Small intestine (tissue), 7 donors: Measurements from ENCODE around the gene MYO15A. TPM values are rescaled to one million over a fixed set of nuclear protein-coding genes. Genes with fewer than 3 reads are reported as not detected.

ENCODE experiments used
- DNase-seq, 2 donors: peaks; one replicate each; pipeline versions ENCODE4 v3.0.0 to v3.0.0-alpha.2; 2013
- FAIRE-seq: peaks from 2 replicates; lab custom pipeline; 2012; peaks lifted over from hg19 to GRCh38; lab: Jason Lieb, UNC
- H3K27ac ChIP-seq, 3 donors: one replicate each; pipeline ENCODE4 v1.5.1; 2013; ENCODE audit warnings: low read length in 2 of 3, mild to moderate bottlenecking in 2 of 3, control low read depth in 1 of 3, inconsistent platforms in 1 of 3, low read depth in 1 of 3, moderate library complexity in 1 of 3
- H3K27me3 ChIP-seq, 3 donors: one replicate each; pipeline ENCODE4 v1.6.1; 2013; ENCODE audit warnings: low read length in 3 of 3, inconsistent platforms in 1 of 3; ENCODE audit not compliant: control insufficient read depth in 3 of 3, insufficient read depth in 3 of 3
- H3K36me3 ChIP-seq, 3 donors: one replicate each; pipeline ENCODE4 v1.6.1; 2013; ENCODE audit warnings: low read length in 3 of 3, inconsistent platforms in 1 of 3, low read depth in 1 of 3, mild to moderate bottlenecking in 1 of 3, moderate library complexity in 1 of 3; ENCODE audit not compliant: control insufficient read depth in 3 of 3, insufficient read depth in 2 of 3
- H3K4me1 ChIP-seq, 3 donors: one replicate each; pipeline ENCODE4 v1.6.1; 2013; ENCODE audit warnings: low read length in 2 of 3, inconsistent platforms in 1 of 3, low read depth in 1 of 3, mild to moderate bottlenecking in 1 of 3, moderate library complexity in 1 of 3; ENCODE audit not compliant: control insufficient read depth in 3 of 3, insufficient read depth in 2 of 3
- H3K4me3 ChIP-seq, 3 donors: one replicate each; pipeline ENCODE4 v1.5.1; 2013; ENCODE audit warnings: low read length in 3 of 3, control low read depth in 1 of 3, inconsistent platforms in 1 of 3, low read depth in 1 of 3, mild to moderate bottlenecking in 1 of 3, moderate library complexity in 1 of 3
- H3K9me3 ChIP-seq, 2 donors: one replicate each; pipeline ENCODE4 v1.6.1; 2013; ENCODE audit warnings: low read depth in 1 of 2, low read length in 1 of 2; ENCODE audit not compliant: control insufficient read depth in 2 of 2, insufficient read depth in 1 of 2
- WGBS, 3 donors: extraction: QIAGEN DNeasy Blood & Tissue Kit; methylation state at CpG; one replicate each; pipeline ENCODE4 v1.1.7; 2013; 5-methylcytosine and 5-hydroxymethylcytosine counted together
- polyA plus RNA-seq, 4 donors: library from polyadenylated mRNA; stranded (reverse) in 3 of 4; unstranded in 1 of 4; fragments of 200-250 nt in 3 of 4; fragments of 120-200 nt in 1 of 4; gene quantifications; one replicate each; pipeline versions ENCODE4 v1.2.1 to v1.2.3, GENCODE V29; 2013
- donor health status: healthy with polysubstance abuse.
- donor health status: control.
- donor health status: control.
- donor health status: Bipolar disorder and iron deficiency.
- donor health status: healthy.

The MYO15A gene
- polyA plus RNA-seq, 4 donors: 0.22 to 2.7 (median 1.6) TPM

DNA sequence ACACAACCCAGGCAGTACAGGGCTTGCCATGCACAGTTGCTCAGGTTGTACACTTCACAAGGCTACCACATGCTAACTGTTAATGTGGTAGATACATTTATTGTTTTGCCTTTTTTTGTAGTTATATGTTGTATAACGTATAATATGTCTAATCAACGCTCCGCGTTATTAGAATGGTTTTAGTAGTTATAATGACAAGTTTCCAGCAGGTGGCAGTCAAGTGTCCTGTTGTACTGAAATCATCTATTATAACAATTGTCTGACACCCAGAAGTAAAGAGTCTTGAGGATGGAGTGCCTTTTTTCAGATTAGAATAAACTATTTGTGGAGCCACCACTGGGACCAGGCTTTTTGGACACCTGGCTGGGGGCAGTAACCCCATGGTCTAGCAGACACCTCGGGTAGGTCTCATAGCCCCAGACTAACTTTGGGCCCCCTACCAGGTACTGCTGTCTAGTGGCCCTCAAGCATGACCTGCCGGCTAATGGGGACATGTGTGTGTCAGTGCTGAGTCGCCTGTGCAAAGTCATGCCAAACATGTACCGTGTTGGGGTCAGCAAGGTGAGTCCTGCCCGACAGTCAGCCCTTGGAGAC, 32.8 kb downstream of the MYO15A start:
- DNase-seq: peak; percentile 69 to 73

GRCh38 chr17:18142417-18142816, 33.9 kb downstream of the MYO15A start:
- Histone ChIP-seq H3K36me3 (no peaks in the 10 kb centered on the region), H3K9me3 (no peaks in the 10 kb centered on the region), H3K4me3 (no peak overlapping the region), H3K27me3 (no peaks in the 10 kb centered on the region), H3K4me1 (peaks cover 0 to 6% (median 0%) of the 10 kb centered on the region in 3 donors), H3K27ac (no peak overlapping the region)
- DNase-seq (no peak), FAIRE-seq (no peak)
- WGBS, 3 donors: 79 to 89% (median 84%) methylated on average over 3 of the region's 3 CpGs

More for the DNA sequence above, 32.8 kb downstream of the MYO15A start:
- WGBS, 3 donors: 22 to 32% (median 24%) methylated on average over 9 of the region's 9 CpGs
- H3K9me3 ChIP-seq: no peaks in the 10 kb centered on the region
- H3K4me3 ChIP-seq: no peak overlapping the region
- no peaks in the 10 kb centered on the region for H3K36me3 ChIP-seq
- peaks cover 0 to 6% (median 0%) of the 10 kb centered on the region in 3 donors for H3K4me1 ChIP-seq
- H3K27me3 ChIP-seq: no peaks in the 10 kb centered on the region
- H3K27ac ChIP-seq: no peak overlapping the region
- FAIRE-seq: peak; percentile 74

GRCh38 chr17:18143044-18143936, 34.7 kb downstream of the MYO15A start:
- H3K4me3 ChIP-seq: no peak overlapping the region
- no peaks in the 10 kb centered on the region for H3K9me3 ChIP-seq
- no peaks in the 10 kb centered on the region for H3K36me3 ChIP-seq
- FAIRE-seq (no peak), DNase-seq (no peak)
- H3K4me1 ChIP-seq: peaks cover 0 to 6% (median 0%) of the 10 kb centered on the region in 3 donors
- H3K27ac ChIP-seq: no peak overlapping the region
- 57 to 68% (median 59%) methylated on average over 16 to 18 of the region's 18 CpGs for WGBS, 3 donors
- no peaks in the 10 kb centered on the region for H3K27me3 ChIP-seq

DNA sequence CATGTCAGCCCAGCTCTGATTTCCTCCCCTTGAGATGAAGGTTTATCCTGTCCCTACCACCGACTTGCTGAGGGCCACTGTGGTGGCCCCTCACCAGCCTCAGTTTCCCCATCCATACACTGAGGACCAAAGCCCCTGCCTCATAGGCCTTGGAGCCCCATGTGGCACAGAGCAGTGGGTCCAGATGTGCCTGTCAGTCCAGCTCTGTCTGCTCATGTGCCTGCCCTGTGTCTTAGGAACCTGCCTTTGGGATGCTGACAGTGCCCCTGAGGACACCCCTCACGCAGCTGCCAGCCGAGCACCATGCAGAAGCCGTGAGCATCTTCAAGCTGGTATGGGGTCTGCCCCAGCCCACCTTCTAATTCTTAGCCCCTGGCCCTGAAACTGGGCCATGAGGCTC, 35.7 kb downstream of the MYO15A start:
- Histone ChIP-seq H3K4me1 (peaks cover 0 to 6% (median 0%) of the 10 kb centered on the region in 3 donors), H3K36me3 (no peaks in the 10 kb centered on the region), H3K9me3 (no peaks in the 10 kb centered on the region), H3K27me3 (no peaks in the 10 kb centered on the region), H3K27ac (no peak overlapping the region), H3K4me3 (no peak overlapping the region)
- DNase-seq: no peak
- WGBS, 3 donors: 77 to 82% (median 80%) methylated on average over 4 of the region's 4 CpGs
- FAIRE-seq: no peak

DNA sequence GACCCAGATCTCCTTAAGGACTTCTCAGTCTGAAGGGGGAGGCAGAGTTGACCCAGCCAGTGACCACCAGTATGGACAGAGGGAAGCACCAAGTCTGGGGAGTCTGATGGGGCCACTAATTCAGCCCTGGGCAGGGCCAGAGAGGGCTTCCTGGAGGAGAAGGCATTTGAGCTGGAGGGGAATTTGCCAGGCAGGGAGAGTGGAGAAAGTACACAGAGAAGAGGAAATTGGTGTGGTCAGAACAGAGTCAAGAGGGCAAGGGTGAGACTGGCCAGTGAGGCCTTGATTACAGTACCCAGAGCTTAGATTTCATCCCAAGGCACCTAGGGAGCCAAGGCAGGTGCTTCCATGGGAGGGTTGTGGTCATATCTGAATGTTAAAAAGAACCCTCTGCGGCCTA, 36.3 kb downstream of the MYO15A start:
- Histone ChIP-seq H3K27ac (no peak overlapping the region), H3K9me3 (no peaks in the 10 kb centered on the region), H3K27me3 (no peaks in the 10 kb centered on the region), H3K4me1 (peaks cover 0 to 2% (median 0%) of the 10 kb centered on the region in 3 donors), H3K36me3 (no peaks in the 10 kb centered on the region), H3K4me3 (no peak overlapping the region)
- WGBS, 3 donors: 89 to 100% (median 98%) methylated on average over 1 of the region's 1 CpG
- FAIRE-seq (no peak), DNase-seq (no peak)

GRCh38 chr17:18145811-18146210, 37.3 kb downstream of the MYO15A start:
- H3K27me3 ChIP-seq: no peaks in the 10 kb centered on the region
- H3K36me3 ChIP-seq: no peaks in the 10 kb centered on the region
- no peak for FAIRE-seq
- no peak overlapping the region for H3K4me3 ChIP-seq
- peaks cover 0 to 2% (median 0%) of the 10 kb centered on the region in 3 donors for H3K4me1 ChIP-seq
- no peaks in the 10 kb centered on the region for H3K9me3 ChIP-seq
- 81 to 86% (median 82%) methylated on average over 13 of the region's 13 CpGs for whole genome bisulfite sequencing, 3 donors
- DNase-seq: no peak
- H3K27ac ChIP-seq: no peak overlapping the region

GRCh38 chr17:18146259-18146658, 37.7 kb downstream of the MYO15A start:
- Histone ChIP-seq H3K36me3 (no peaks in the 10 kb centered on the region), H3K4me3 (no peak overlapping the region), H3K27ac (no peak overlapping the region), H3K27me3 (no peaks in the 10 kb centered on the region), H3K9me3 (no peaks in the 10 kb centered on the region), H3K4me1 (no peaks in the 10 kb centered on the region)
- DNase-seq (no peak), FAIRE-seq (no peak)
- WGBS, 3 donors: 87 to 94% (median 93%) methylated on average over 2 of the region's 2 CpGs

- Histone ChIP-seq H3K27me3 (no peaks in the 10 kb centered on the region), H3K27ac (no peak overlapping the region), H3K36me3 (no peaks in the 10 kb centered on the region), H3K4me3 (no peak overlapping the region), H3K9me3 (no peaks in the 10 kb centered on the region), H3K4me1 (no peaks in the 10 kb centered on the region)
- no peak for FAIRE-seq
- 74 to 82% (median 76%) methylated on average over 3 of the region's 3 CpGs for WGBS, 3 donors
- no peak for DNase-seq
These were observed 38.4 kb downstream of the MYO15A start for GRCh38 chr17:18146980-18147379.
